Measurements from ENCODE around the gene PFN1. TPM values are rescaled to one million over a fixed set of nuclear protein-coding genes. Genes with fewer than 3 reads are reported as not detected.
A peak's percentile ranks its signal among the peaks of the same experiment; 100 is the strongest.

Gene PFN1
- total and polyA plus RNA-seq, 9 of the 15 experiments (the other 6 are each of a cell fraction or from before 2014, with no cell fraction given): 60.5 to 1,479 (median 456) TPM

- TF ChIP-seq ZNF740 (CRISPR knock-in tag; IDR thresholded peaks at IDR 0.05) (peak; percentile 94), ZNF740 (tag; IDR thresholded peaks at IDR 0.05) (peak in 1 of 2 experiments; percentile 80; a peak in 2 of 4 replicates), MGA (IDR thresholded peaks at IDR 0.05) (peak; percentile 46; the same call in 1 of the 2 replicates), NONO (IDR thresholded peaks at IDR 0.05; ENCODE audit: low read depth in 2 of 2, low read length in 1 of 2) (peak in 1 of 2 experiments; percentile 52; a peak in 1 of 4 replicates), SNRNP70 (optimal IDR thresholded peaks at IDR 0.05; ENCODE audit: low read depth, low read length) (no peak), CTCF (IDR thresholded peaks at IDR 0.05 in 2 of 3, conservative IDR thresholded peaks at IDR 0.05 in 1 of 3; ENCODE audit: insufficient read depth in 2 of 3, low read depth in 1 of 3, low read length in 3 of 3) (peak; percentile 61 to 74 (median 65)), HNRNPL (IDR thresholded peaks at IDR 0.05; ENCODE audit: low read depth, low read length) (peak; percentile 86), SFPQ (IDR thresholded peaks at IDR 0.05; ENCODE audit: low read depth, low read length) (no peak)
Measured at GRCh38 chr17:4986951-4987766, 38.8 kb upstream of the PFN1 start, which contains the start of gene CAMTA2 (continued).
